Activated CD8-positive, alpha-beta memory T cell treated with anti-CD3 and anti-CD28 coated beads, Interleukin-2, amount 50 U/mL, for 1 hour (primary cell): ENCODE results near the gene PLXNC1.

Source experiments
- DNase-seq: peaks from one replicate; pipeline ENCODE4 v3.0.0-alpha.2; 2020; ENCODE audit errors: extremely low read depth

The PLXNC1 gene

DNA sequence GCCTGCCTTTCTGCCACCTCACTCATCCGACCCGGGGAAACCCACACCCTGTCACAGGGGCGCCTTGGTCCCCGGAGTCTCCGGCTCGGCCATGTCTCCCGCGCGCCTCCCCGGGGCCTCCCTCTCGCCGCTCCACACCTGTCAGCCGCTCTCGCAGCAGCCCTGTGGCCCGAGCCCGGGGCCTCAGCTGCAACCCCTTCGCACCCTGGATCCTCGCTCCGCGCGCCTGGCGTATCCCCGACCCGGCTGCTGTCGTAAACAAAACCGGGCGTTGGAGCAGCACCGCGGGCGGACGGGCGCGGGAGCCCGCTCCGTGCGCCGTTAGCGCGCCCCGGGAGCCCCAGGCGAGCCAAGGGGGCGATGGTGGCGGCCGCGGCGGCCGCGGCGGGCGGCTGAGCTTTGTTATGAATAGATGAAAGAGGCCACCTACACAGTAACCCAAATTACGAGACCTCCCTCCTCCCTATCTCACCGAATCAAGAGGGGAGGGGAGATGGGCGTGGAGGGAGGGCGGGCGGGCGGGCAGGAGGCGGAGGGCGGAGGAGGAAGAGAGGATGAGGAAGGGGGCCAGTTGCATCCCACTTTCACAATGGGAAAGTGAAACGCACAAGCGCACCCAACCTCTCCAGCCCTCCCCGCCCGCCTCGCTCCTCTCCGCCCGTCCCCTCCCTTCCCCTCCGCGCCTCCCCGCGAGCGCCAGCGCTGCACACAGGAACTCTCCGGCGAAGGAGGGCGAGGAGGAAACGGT lies at the start of gene PLXNC1:
Gene PLXNC1 (plus strand): TSS at position 587 of the 748 bp plus-strand sequence. CDS start 395 bp downstream, outside the sequence.
- DNase-seq: no peak

DNA sequence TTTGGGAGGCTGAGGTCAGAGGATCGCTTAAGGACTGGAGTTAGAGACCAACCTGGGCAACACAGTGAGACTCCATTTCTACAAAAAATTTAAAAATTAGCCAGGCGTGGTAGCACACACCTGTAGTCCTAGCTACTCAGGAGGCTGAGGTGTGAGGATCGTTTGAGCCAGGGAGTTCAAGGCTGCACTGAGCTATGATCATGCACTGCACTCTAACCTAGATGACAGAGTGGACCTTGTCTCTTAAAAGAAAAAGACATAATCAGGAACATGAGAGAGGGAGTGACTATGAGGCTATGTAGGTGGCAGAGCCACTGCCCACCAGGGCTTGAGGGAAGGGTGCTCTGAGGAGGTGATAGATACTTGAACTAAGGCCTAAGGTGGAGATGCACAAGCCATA lies 49.2 kb upstream of the PLXNC1 start:
- no peak for DNase-seq

DNA sequence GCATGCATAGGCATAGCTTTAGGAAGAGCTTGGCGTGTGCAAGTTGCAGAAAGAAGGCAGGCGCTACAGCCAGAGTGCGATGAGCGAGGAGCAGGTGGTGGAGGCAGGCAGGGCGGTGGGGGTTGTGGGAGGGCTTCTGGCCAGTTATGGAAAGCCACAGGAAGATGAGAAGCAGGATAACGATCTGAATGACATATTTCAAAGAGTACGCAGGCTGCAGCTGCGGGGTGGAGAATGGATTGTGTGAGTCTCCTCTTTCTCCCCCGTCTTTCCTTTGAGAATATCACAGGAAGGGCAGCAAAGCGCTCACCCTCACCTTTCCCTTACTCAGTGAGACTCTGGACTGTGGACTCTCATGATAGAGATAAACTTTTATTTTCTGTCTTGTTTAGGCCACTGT lies 48.7 kb upstream of the PLXNC1 start:
- no peak for DNase-seq

DNA sequence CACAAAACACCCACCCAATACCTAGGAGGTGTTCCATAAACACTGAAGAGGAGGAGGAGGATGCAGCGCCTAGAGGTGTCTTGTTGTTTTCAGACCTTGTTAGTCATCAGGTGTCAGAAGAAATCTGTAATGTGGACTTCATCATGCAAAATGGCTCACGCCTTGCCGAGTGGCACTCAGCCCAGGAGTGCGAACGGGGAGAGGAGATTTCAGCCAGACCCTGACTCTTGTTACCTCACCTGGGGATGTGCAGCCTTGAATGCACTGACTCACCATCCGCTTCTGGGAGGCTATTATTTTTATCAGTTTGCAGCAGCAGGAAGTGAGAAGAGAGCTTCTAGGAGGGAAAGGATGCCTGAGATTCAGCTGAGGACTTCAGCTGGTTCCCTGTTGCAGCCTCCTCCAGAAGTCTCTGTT lies 48.2 kb upstream of the PLXNC1 start:
- no peak for DNase-seq

DNA sequence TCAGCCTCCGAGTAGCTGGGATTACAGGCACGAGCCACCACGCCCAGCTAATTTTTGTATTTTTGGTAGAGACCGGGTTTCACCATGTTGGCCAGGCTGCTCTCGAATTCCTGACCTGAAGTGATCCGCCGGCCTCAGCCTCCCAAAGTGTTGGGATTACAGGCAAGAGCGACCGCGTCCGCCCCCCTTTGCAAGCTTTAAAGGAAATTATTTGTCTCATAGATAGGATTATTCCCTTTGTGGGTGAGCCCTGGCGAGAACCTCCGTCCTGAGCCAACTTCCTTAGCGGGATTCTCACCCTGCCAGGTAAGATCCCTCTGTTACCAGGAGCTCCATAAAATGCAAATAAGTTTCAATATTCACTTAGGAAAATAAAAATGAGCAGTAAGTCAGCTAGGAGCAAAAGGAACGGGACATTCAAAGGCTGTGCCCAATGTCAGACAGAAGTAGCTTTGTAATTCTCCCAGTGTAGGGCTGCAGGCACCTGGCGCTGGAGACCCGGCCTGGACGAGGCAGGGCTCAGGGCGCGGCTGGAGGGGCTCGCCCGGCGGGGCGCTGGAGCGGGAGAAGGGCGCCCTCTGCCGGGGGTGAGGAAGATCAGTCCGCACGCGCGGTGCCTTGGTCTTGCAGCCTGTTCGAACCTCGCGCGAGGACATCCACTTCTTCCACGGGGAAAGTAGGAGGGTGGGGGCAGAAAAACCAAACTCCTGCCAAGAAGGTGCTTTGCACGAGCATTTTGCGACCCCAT lies 47.2 kb upstream of the PLXNC1 start:
- DNase-seq: no peak

DNA sequence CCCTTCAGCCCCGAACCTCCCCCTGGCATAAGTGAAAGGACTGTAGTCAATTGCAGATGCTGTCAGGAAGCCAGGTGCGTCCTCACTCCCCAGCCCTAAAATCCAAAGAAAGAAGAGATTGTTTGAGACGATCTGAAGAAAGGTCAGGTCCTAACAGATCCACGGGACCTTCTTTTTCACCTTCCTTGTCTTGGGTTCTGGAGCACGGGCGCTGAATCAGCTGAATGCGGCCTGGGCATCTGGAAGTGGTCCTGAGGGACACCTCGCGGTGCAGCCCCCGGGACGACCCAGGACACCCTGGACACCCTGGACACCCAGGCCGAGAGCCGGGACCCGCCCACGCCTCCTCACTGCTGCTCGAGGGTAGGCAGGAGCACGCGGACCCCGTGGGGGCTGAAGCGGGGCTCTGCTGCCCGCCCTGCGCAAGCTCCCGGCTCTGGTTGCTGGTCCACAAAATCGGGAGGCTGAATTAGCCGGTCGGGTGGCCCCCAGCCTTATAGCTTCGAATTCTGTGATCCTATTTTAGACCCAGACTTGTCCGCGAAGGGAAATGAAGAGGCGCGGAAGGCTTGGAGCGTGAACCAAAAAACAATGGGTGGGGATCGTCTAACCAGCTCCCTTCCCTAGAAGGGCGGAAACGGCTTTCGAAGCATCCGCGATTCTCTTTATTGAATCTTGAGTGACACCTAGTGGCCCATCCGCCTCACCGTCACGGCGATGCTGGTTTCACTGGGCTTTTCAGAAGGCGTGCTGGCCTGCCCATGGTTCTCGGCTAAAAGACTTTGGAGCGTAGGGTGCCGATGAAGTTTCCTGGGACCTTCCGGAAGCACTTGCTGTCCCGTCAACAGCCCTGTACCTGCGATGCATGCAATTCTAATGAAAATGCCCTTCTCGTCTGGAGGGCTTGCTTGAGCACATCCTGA lies 46.4 kb upstream of the PLXNC1 start:
- DNase-seq: peak; percentile 68

DNA sequence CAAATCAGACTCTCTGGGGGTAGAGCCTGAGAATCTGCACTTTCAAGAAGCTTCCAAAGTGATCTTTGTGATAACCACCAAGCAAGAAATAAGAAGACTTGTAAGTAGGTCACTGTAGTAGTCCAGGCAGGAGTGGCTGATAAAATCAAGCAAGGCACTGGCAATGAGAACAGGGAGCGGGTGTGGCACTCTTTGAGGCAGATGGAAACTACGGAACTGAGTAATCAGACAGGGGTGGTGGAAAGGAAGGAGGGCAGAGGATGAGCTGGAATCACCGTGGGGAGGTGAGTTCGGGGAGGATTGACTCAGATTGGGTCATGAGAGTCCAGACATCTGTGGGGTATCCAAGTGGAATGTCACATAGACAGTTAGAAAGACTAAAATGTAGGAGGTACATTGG lies 44.4 kb upstream of the PLXNC1 start:
- no peak for DNase-seq

DNA sequence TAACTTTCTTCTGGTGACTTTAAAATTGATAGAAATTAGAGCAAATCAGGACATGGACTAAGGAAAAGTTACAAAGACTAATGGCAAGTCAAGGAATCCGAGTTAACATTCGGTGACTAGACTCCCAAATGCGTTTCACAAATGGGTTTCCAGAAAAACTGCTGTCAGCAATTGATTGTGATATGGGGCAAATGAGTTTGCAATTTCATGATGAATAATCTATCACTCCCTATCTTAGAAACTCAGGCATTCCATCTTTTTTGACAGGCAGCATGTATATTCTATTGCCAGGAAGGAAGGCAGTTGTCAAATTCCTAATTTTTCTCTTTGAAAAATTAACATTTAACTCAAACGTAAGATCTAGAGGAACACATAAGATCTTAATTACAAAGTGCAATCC lies 40.5 kb upstream of the PLXNC1 start:
- no peak for DNase-seq

DNA sequence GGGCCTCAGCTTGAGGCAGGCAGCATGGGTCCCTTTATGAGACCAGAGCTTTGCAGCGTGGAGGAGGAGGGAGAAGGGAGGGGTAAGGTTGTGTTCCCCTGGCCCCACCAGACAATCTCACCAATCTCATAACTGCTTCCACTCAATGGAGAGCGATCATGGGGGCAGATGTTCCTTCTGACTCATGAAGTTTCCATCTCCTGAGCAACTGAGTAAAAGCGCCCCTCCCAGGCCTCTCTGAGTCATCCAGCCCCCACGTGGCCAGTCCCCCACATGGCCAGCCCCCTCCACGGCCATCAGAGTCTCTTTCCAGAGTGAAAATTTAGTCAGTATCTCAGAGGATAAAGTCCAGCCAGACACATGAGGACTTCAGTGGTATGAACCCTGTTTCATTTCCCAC lies 39.2 kb upstream of the PLXNC1 start:
- DNase-seq: no peak

DNA sequence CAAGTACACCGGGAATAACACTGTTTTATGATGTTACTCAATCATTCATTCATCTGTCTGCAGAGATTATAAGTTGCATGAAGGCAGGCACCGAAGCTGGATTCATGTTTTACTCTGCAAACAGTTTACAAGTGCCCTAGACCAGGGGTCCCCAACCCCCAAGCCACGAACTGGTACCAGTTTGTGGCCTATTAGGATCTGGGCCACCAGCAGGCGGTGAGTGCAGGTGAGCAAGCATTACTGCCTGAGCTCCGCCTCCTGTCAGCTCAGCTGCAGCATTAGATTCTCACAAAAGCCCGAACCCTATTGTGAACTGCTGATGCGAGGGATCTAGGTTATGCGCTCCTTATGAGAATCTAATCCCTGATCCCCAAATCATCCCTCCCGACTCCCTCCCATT lies 38.1 kb upstream of the PLXNC1 start:
- DNase-seq: no peak

DNA sequence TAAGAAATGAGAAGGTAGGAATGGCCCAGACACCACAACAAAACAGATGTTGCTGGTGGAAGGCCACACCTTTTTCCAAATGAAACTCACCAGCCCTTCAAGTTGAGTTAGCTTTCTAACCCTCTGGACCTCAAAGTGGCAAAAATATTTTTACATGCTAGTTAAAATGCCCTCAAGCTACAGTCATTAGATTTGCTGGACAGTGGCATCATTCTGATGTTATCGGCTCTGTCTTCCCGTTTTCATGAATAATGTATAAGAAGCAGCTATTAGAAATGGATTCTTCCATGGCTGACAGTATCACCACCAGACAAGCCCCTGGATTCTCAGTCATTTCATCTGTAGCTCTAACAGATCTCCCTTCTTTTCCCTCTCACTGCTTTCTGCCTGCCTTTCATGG lies 37.1 kb upstream of the PLXNC1 start:
- DNase-seq: no peak

DNA sequence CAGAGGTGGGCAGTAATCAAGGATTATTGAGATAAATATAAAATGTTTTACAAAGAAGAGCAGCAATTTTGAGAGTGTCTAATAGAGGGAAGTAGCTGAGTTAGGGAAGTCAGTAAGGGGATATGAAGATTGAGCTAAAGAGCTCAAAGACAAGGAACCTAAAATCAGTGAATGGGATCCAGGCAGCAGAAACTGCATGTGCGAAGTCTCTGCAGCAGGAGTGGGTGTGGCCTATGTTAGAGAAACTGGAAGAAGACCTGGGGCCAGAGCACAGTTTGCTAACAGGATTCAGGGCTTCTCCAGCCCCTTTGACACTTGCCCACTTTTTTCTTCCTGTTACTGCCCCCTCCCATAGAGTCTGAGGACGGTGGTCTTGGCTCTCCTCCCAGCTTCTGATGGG lies 36.3 kb upstream of the PLXNC1 start:
- no peak for DNase-seq

DNA sequence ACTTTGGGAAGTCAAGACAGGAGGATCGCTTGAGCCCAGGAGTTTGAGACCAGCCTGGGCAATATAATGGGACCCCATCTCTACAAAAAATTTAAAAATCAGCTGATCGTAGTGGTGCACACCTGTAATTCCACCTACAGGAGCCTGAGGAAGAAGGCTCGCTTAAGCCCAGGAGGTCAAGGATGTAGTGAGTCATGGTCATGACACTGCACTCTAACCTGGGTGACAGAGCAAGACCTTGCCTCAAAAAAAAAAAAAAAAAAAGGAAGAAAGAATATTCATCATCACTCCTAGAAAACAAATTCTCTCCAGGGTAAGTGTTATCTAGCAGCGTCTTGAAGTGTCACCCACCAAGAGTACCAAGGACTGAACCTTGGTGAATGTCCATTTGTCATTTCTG lies 34.2 kb upstream of the PLXNC1 start:
- DNase-seq: no peak

DNA sequence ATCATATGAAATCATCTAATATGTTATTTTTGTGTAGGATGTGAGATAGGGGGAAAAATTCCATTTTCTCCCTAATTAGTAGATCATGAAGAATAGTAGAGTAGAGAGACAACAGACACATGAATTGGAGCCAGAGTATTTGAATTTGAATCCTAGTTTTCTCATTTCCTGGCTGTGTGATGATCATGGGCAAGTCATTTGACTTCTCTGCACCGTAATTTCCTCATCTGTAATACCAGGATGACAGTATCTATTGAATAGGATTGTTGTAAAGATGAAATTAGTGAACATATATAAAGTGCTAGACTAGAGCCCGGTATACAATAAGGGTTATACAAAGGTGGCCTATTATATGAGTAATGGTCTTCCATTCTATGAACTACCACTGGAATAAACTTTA lies 32.2 kb upstream of the PLXNC1 start:
- DNase-seq: no peak

DNA sequence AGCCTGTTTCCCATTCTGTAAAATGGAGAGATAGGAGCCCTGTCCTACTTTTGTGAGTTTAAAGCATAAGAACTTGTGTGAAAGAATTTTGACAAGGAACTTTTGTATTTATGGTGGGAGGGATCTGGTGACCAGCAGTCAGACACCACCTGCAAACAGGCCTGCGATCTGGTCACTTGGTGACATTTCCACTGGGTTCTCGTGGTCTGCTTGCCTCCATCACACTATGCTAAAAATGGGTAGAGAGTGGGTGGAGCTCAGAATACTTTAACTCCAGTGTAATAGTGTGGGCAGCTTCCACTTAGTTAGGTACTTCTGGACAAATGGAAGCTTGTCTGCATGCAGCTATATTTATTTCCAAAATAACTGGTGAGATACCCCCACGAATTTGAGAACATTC lies 26.5 kb upstream of the PLXNC1 start:
- no peak for DNase-seq

DNA sequence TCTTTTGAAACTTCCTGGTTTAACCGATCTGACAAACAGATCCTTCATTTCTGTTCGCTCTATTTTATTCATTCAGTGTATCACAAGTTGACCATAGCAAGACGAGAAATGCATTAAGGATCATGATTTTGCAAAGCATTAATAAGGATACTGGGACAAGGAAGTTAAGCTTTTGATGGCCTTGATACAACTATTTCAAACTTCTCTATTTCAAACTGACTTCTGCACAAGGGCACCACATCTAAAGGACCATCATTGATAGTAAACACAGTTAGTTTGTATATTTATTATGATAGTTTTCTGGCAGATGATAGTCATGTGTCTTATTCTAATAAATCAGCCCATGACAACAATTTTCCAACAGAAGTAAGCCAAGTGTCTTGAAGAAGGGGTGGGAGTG lies 25.8 kb upstream of the PLXNC1 start:
- DNase-seq: no peak

DNA sequence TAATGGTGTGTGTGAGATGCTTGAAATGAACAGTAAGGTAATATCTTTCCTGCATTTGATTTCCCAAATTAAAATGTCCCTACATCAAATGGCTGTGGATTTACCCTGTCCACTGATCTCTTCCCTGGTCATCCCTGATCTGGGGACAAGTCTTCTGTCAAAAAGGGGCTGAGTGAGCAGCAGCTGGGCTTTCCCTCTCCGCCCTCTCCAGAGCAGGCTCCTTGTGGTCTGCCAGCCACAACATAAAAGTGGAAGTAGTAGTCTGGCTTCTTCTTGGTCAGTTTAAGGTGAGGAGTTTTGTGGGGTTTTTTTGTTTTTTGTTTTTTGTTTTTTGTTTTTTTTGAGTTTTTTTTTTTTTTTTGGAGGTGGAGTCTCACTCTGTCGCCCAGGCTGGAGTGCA lies 25.2 kb upstream of the PLXNC1 start:
- DNase-seq: no peak

DNA sequence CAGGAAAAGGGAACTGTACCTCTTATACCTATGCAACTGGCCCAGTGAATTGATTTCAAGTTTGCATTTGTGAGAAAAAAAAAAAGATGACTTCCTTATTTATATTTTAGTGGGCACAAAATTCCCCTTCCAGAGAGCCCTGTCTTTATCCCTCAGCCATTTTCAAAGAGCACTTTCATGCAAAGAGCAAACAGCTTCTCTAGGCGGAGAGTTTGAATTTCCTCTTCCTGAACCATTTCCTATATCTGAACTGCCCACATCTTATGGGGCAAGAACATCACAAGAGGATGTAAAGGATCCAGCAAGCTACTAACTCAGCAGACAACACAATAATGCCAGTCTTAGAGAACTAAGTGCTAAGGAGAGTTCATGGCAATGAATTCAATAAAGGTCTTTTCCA lies 22.3 kb upstream of the PLXNC1 start:
- DNase-seq: no peak

DNA sequence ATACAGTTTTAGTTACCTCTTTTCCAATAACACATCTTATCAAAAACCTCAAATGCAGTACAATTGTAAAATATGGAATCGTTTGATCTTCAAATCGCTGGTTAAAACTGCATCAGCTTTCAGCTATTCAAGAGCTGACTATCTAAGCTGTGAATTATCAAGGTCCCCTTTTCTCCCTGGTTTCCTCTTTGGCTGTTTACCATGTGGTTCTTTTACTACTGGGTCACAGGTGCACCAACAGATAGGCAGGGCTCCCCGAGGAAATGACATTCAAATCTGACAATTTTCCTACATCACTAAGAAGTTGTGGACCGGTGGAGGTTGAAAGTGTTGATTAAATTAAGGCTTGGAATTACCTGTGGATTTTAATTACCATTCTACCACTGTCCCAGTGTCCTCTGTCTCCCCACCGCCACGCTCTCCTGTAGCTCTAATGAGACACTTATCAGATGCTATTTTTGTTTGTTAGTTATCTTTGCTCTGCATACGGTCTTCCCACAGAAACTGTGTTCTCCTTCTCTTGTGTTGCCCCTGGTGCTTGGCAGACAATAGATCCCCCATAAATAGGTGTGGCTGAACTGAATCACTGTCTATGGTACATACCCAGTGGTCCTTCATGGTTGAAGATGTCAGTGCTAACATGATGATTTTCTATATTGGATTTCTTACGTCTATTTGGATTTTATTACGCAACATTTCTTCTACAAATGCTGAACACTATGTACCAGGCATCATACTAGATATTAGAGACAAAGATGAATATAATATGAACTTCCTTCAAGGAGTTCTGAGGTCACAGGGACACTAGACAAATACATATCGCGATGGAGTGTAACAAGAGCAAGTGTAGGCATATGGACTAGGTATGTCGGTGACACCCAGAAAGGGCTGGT lies 20.9 kb upstream of the PLXNC1 start:
- no peak for DNase-seq

DNA sequence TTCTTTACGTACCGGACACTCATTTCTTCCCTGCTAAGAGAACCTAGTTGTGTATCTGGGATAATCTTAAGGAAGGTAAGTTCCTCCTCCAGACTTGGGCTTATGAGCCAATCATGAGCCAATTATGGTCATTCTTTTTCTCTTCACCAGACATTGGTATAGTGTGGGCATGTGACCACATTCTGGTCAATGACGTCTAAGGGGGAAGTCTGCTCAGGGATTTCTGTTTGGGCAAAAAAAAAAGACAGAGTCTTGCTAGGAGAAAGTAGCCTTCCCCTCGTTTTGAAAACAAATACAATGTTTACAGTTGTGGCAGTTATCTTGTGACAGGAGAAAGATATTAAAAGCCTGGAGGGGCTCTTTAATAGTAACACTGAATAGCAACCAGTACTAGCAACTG lies 20.1 kb upstream of the PLXNC1 start:
- DNase-seq: no peak
